Prostate gland (tissue), 2 donors: ENCODE results near the gene WNK1. TPM values are rescaled to one million over a fixed set of nuclear protein-coding genes. Genes with fewer than 3 reads are reported as not detected.
"Not testable (repeated sequence)": the region's sequence is repeated elsewhere in the genome, so short reads cannot be mapped to it uniquely, and the experiment has no call there.

ENCODE experiments used
- DNase-seq: peaks from one replicate; pipeline ENCODE4 v3.0.0-alpha.2; 2019; ENCODE audit warnings: low spot score
- H3K27ac ChIP-seq, 2 donors: fragments of 200-600 bp; sonication (generic); 2 replicates each; pipeline ENCODE4 v1.5.1; 2017 to 2019
- H3K27me3 ChIP-seq: fragments of 200-600 bp; sonication (generic); replicated peaks from 2 replicates; pipeline ENCODE4 v1.5.1; 2019; ENCODE audit not compliant: insufficient read depth
- H3K36me3 ChIP-seq, 2 donors: fragments of 200-600 bp; sonication (generic); 1 replicate in 1 of 2; 2 replicates in 1 of 2; pipeline versions ENCODE4 v1.5.1 to v1.8.1; 2017 to 2019
- H3K4me1 ChIP-seq: fragments of 200-600 bp; sonication (generic); replicated peaks from 2 replicates; pipeline ENCODE4 v1.5.1; 2019
- H3K4me3 ChIP-seq, 2 donors: fragments of 200-600 bp; sonication (generic); 2 replicates each; pipeline ENCODE4 v1.5.1; 2017 to 2019
- H3K9me3 ChIP-seq: fragments of 200-600 bp; sonication (generic); 2 replicates; pipeline ENCODE4 v1.5.1; 2017
- CTCF ChIP-seq, 4 experiments: fragments of 200-600 bp in 2 of 4; fragments of 450-650 bp in 2 of 4; sonication (generic) in 2 of 4; IDR thresholded peaks; 1 replicate in 3 of 4; 2 replicates in 1 of 4; pipeline ENCODE4 v1.5.1; 2016 to 2019; ENCODE audit warnings: antibody characterized with exemption in 4 of 4, mild to moderate bottlenecking in 2 of 4, moderate library complexity in 2 of 4
- POLR2A ChIP-seq: fragments of 450-650 bp; IDR thresholded peaks from one replicate; pipeline ENCODE4 v1.6.1; 2016; ENCODE audit warnings: antibody characterized with exemption, mild to moderate bottlenecking
- POLR2AphosphoS5 ChIP-seq: sonication (generic); formaldehyde crosslinking; IDR thresholded peaks from one replicate; pipeline ENCODE4 v1.6.1; 2017; ENCODE audit warnings: antibody characterized with exemption
- WGBS: methylation state at CpG from one replicate; pipeline ENCODE4 v1.1.5; 2018; 5-methylcytosine and 5-hydroxymethylcytosine counted together
- intact Hi-C: fragments of 100-400 bp; cut with DNase I; formaldehyde crosslinking; loops from one replicate; pipeline ENCODE4 v1.14.2; 2022
- total RNA-seq, 2 donors: library from RNA; depleted of rRNA; stranded (reverse); fragments of >200 nt; gene quantifications; one replicate each; pipeline ENCODE4 v1.1.0, GENCODE V29; 2016

The WNK1 gene
- total RNA-seq, 2 donors from 2014 or later = 82.7 to 223 TPM

DNA sequence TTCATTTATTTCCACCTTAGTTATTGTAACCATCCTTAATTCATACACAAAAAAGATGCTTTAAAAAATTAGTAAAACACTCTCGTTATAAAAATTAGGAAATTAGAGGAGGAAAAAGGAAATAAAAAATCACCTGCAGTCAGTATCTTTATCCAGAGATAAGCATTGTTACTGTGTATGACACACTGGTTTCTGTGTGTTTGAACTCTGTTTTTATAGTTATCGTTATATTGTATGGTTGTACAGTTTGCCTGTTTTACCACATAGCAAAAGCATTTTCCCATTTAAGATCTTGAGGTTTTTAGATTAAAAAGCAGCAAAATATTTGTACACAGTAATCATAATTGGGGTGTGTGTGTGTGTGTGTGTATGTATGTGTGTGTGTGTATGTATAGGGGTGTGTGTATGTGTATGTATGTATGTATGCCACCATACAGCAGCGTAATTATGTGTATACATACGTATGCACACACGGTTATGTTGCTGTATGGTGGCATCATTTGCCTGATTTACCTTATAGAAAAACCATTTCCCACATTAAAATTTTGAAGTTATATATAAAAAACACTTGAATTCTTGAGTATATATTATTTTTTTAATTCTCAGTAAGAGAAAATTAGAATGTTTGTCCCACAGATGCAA lies 19.8 kb downstream of the WNK1 start:
- Histone ChIP-seq H3K27ac (no peak overlapping the region), H3K4me3 (no peak overlapping the region), H3K27me3 (no peaks in the 10 kb centered on the region), H3K36me3 (no peaks in the 10 kb centered on the region), H3K9me3 (no peaks in the 10 kb centered on the region), H3K4me1 (peaks cover 6% of the 10 kb centered on the region)
- WGBS = 82% methylated on average over 5 of the region's 5 CpGs
- no peak for DNase-seq
- intact Hi-C loops = no loop called here
- TF ChIP-seq CTCF (IDR thresholded peaks at IDR 0.05) (no peak), POLR2AphosphoS5 (no peak), POLR2A (no peak)

GRCh38 chr12:774051-774614 lies 21.8 kb downstream of the WNK1 start:
- Histone ChIP-seq H3K9me3 (no peaks in the 10 kb centered on the region), H3K36me3 (no peaks in the 10 kb centered on the region), H3K4me3 (no peak overlapping the region), H3K4me1 (peaks cover 6% of the 10 kb centered on the region), H3K27me3 (no peaks in the 10 kb centered on the region), H3K27ac (no peak overlapping the region)
- WGBS = 47% methylated on average over 3 of the region's 3 CpGs
- no peak for DNase-seq
- intact Hi-C loops = no loop called here
- TF ChIP-seq CTCF (IDR thresholded peaks at IDR 0.05) (no peak), POLR2AphosphoS5 (no peak), POLR2A (no peak)

GRCh38 chr12:775973-776771 lies 23.8 kb downstream of the WNK1 start:
- H3K4me3 ChIP-seq, intact Hi-C loops, H3K27me3 ChIP-seq, H3K4me1 ChIP-seq, DNase-seq, H3K36me3 ChIP-seq, H3K9me3 ChIP-seq, H3K27ac ChIP-seq: not testable (repeated sequence)
- WGBS = 89% methylated on average over 15 of the region's 15 CpGs

DNA sequence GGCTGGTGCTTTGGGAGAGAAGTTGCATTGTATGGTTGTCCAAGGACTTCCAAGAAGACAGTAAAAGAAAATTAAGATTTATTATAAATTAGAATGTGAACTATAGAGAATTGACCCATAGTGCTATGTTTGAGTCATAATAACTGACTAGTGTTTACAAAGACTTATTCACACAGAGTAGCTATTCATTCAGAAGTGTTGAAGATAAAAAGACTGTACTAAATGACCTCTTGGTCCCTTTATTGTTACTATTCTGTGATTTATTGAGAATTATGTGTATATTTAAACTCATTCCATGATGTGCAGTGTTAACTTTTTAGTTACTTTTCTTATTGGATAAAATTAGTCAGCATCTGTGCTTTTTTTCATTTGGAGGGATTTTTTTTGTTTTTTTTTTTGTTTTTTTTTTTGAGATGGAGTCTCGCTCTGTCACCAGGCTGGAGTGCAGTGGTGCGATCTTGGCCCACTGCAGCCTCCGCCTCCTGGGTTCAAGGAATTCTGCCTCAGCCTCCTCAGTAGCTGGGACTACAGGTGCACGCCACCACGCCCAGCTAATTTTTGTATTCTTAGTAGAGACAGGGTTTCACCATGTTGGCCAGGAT lies 24.5 kb downstream of the WNK1 start:
- DNase-seq, intact Hi-C loops, H3K4me3 ChIP-seq, H3K4me1 ChIP-seq, H3K27ac ChIP-seq, H3K36me3 ChIP-seq, H3K9me3 ChIP-seq, H3K27me3 ChIP-seq: not testable (repeated sequence)
- 99% methylated on average over 5 of the region's 5 CpGs for WGBS

DNA sequence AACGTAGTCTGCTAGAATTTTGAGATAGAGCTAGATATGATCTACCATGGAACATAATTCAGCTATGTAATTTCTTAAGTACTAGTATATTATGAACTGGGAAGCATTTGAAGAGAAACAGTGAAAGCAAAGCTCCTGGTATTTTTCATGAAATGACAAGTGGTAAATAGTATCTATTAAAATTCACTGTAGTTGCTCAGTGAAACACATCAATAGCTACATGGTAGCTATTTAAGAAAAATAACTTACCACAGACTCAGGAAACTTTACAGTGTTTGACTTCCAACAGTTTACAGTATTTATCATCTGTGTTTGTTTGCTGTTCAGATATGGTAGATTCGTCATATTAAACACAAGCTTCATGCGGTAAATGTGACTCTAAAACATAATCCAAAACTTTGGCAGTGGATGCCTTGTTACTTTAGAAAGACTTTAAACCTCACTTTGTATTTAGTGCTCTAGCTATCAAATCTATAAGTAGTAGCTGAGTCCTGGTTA lies 25.2 kb downstream of the WNK1 start:
- intact Hi-C loops = no loop called here
- Histone ChIP-seq H3K27ac (no peak overlapping the region), H3K4me3 (no peak overlapping the region), H3K36me3 (no peaks in the 10 kb centered on the region), H3K9me3 (no peaks in the 10 kb centered on the region), H3K27me3 (no peaks in the 10 kb centered on the region), H3K4me1 (peaks cover 6% of the 10 kb centered on the region)
- 67% methylated on average over 3 of the region's 3 CpGs for WGBS
- TF ChIP-seq POLR2A (no peak), POLR2AphosphoS5 (no peak), CTCF (IDR thresholded peaks at IDR 0.05) (no peak)
- DNase-seq = no peak
